Astrocyte (in vitro differentiated cells and primary cell): ENCODE results near the gene GABPB1. TPM values are rescaled to one million over a fixed set of nuclear protein-coding genes. Genes with fewer than 3 reads are reported as not detected.

Experiments used
- DNase-seq: peaks from one replicate; pipeline ENCODE4 v3.0.0-alpha.2; 2010; ENCODE audit warnings: low read depth
- FAIRE-seq: peaks from 2 replicates; lab custom pipeline; 2011; peaks lifted over from hg19 to GRCh38; lab: Jason Lieb, UNC
- H2AFZ ChIP-seq: 2 replicates; pipeline ENCODE4 v1.6.0; 2012; ENCODE audit warnings: low read depth, low read length, inconsistent platforms
- H3K27ac ChIP-seq: 2 replicates; pipeline ENCODE4 v1.5.1; 2011; ENCODE audit warnings: low read depth, low read length, inconsistent platforms
- H3K27me3 ChIP-seq: 2 replicates; pipeline ENCODE4 v1.6.0; 2011; ENCODE audit warnings: low read length, inconsistent platforms; ENCODE audit not compliant: insufficient read depth
- H3K36me3 ChIP-seq: 2 replicates; pipeline ENCODE4 v1.5.1; 2011; ENCODE audit warnings: low read length, inconsistent platforms; ENCODE audit not compliant: insufficient read depth
- H3K4me1 ChIP-seq: 2 replicates; pipeline ENCODE4 v1.5.1; 2011; ENCODE audit warnings: low read length, inconsistent platforms; ENCODE audit not compliant: insufficient read depth
- H3K4me2 ChIP-seq: 2 replicates; pipeline ENCODE4 v1.6.0; 2012; ENCODE audit warnings: low read length, inconsistent platforms
- H3K4me3 ChIP-seq: 2 replicates; pipeline ENCODE4 v1.5.1; 2011; ENCODE audit warnings: low read depth, mild to moderate bottlenecking, low read length, inconsistent platforms; ENCODE audit not compliant: insufficient read depth
- H3K79me2 ChIP-seq: 2 replicates; pipeline ENCODE4 v1.6.0; 2012; ENCODE audit warnings: mild to moderate bottlenecking, low read length, inconsistent platforms; ENCODE audit not compliant: insufficient read depth
- H3K9ac ChIP-seq: 2 replicates; pipeline ENCODE4 v1.6.0; 2012; ENCODE audit warnings: mild to moderate bottlenecking, low read length, inconsistent platforms
- H3K9me3 ChIP-seq: 2 replicates; pipeline ENCODE4 v1.5.1; 2012; ENCODE audit warnings: low read depth, mild to moderate bottlenecking, low read length, inconsistent platforms; ENCODE audit not compliant: insufficient read depth
- H4K20me1 ChIP-seq: 2 replicates; pipeline ENCODE4 v1.6.0; 2012; ENCODE audit warnings: low read length, inconsistent platforms; ENCODE audit not compliant: insufficient read depth
- H3K27ac Mint-ChIP-seq: one replicate; pipeline ENCODE4 v1.8.0; 2021; ENCODE audit warnings: mild to moderate bottlenecking, mixed read lengths; ENCODE audit not compliant: unreplicated experiment
- H3K27me3 Mint-ChIP-seq: one replicate; pipeline ENCODE4 v1.8.0; 2021; ENCODE audit warnings: low read depth, mixed read lengths; ENCODE audit not compliant: unreplicated experiment
- H3K36me3 Mint-ChIP-seq: one replicate; pipeline ENCODE4 v1.8.0; 2021; ENCODE audit warnings: low read depth, mixed read lengths; ENCODE audit not compliant: unreplicated experiment
- H3K4me1 Mint-ChIP-seq: one replicate; pipeline ENCODE4 v1.8.0; 2021; ENCODE audit warnings: low read depth, mixed read lengths; ENCODE audit not compliant: unreplicated experiment
- H3K4me3 Mint-ChIP-seq: one replicate; pipeline ENCODE4 v1.8.0; 2021; ENCODE audit warnings: mild to moderate bottlenecking, moderate library complexity, mixed read lengths; ENCODE audit not compliant: unreplicated experiment
- H3K9me3 Mint-ChIP-seq: one replicate; pipeline ENCODE4 v1.8.0; 2021; ENCODE audit warnings: mild to moderate bottlenecking, mixed read lengths; ENCODE audit not compliant: unreplicated experiment
- EZH2 ChIP-seq: IDR thresholded peaks from 2 replicates; pipeline ENCODE4 v1.6.1; 2012; ENCODE audit warnings: mild to moderate bottlenecking, low read length, inconsistent platforms; ENCODE audit not compliant: insufficient read depth
- total RNA-seq: library from RNA; stranded (reverse); gene quantifications from 2 replicates; pipeline ENCODE4 v1.2.1, GENCODE V29; 2021
- TF ChIP-seq, protein P1 (sequence below): IDR thresholded peaks from 2 replicates; pipeline ENCODE4 v1.5.1; 2011; ENCODE audit warnings: low read depth, mild to moderate bottlenecking, inconsistent platforms, low read length, moderate library complexity; ENCODE audit not compliant: insufficient read depth

Gene GABPB1
- total RNA-seq, 1 donor from 2014 or later: 33.5 TPM

GRCh38 chr15:50355619-50355905, 564 bp upstream of the GABPB1 start:
- Histone ChIP-seq H3K9me3 (no peaks in the 10 kb centered on the region), H3K79me2 (peaks cover 88% of the 10 kb centered on the region), H2AFZ (peak overlapping the region; percentile 94), H3K27ac (peak overlapping the region; percentile 99), H3K36me3 (peaks cover 3% of the 10 kb centered on the region), H3K9ac (peak overlapping the region; percentile 96), H3K4me2 (peak overlapping the region; percentile 86), H4K20me1 (peaks cover 39% of the 10 kb centered on the region), H3K27me3 (no peaks in the 10 kb centered on the region), H3K4me1 (peaks cover 17% of the 10 kb centered on the region), H3K4me3 (peak overlapping the region; percentile 87)
- TF ChIP-seq EZH2: no peak
- TF ChIP-seq, protein P1, sequence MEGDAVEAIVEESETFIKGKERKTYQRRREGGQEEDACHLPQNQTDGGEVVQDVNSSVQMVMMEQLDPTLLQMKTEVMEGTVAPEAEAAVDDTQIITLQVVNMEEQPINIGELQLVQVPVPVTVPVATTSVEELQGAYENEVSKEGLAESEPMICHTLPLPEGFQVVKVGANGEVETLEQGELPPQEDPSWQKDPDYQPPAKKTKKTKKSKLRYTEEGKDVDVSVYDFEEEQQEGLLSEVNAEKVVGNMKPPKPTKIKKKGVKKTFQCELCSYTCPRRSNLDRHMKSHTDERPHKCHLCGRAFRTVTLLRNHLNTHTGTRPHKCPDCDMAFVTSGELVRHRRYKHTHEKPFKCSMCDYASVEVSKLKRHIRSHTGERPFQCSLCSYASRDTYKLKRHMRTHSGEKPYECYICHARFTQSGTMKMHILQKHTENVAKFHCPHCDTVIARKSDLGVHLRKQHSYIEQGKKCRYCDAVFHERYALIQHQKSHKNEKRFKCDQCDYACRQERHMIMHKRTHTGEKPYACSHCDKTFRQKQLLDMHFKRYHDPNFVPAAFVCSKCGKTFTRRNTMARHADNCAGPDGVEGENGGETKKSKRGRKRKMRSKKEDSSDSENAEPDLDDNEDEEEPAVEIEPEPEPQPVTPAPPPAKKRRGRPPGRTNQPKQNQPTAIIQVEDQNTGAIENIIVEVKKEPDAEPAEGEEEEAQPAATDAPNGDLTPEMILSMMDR: no peak
- no peaks in the 10 kb centered on the region for H3K27me3 Mint-ChIP-seq
- DNase-seq: no peak
- no peaks in the 10 kb centered on the region for H3K9me3 Mint-ChIP-seq
- FAIRE-seq: no peak
- peak overlapping the region; percentile 98 for H3K27ac Mint-ChIP-seq
- peaks cover 3% of the 10 kb centered on the region for H3K36me3 Mint-ChIP-seq
- peak overlapping the region; percentile 98 for H3K4me3 Mint-ChIP-seq
- peaks cover 20% of the 10 kb centered on the region for H3K4me1 Mint-ChIP-seq

- Histone ChIP-seq H3K4me2 (peak overlapping the region; percentile 86), H3K4me1 (peaks cover 17% of the 10 kb centered on the region), H4K20me1 (peaks cover 42% of the 10 kb centered on the region), H2AFZ (peak overlapping the region; percentile 31), H3K79me2 (peaks cover 97% of the 10 kb centered on the region), H3K9ac (peak overlapping the region; percentile 96), H3K4me3 (peak overlapping the region; percentile 87), H3K27ac (peak overlapping the region; percentile 99), H3K36me3 (peaks cover 3% of the 10 kb centered on the region), H3K27me3 (no peaks in the 10 kb centered on the region), H3K9me3 (no peaks in the 10 kb centered on the region)
- Mint-ChIP-seq H3K36me3 (peaks cover 3% of the 10 kb centered on the region), H3K4me3 (peak overlapping the region; percentile 98), H3K9me3 (no peaks in the 10 kb centered on the region), H3K4me1 (peaks cover 23% of the 10 kb centered on the region), H3K27me3 (no peaks in the 10 kb centered on the region), H3K27ac (peak overlapping the region; percentile 95)
- no peak for FAIRE-seq
- TF ChIP-seq EZH2: no peak
- TF ChIP-seq, protein P1: no peak
- DNase-seq: peak; percentile 87
Measured at GRCh38 chr15:50353975-50354837, 792 bp downstream of the GABPB1 start.
